ELF-1 (cell line): Measurements from ENCODE around the gene PRKAR2B.

Experiments
- DNase-seq: peaks from one replicate; pipeline ENCODE4 v3.0.0-alpha.2; 2016; ENCODE audit warnings: low read depth, low spot score

The PRKAR2B gene

DNA sequence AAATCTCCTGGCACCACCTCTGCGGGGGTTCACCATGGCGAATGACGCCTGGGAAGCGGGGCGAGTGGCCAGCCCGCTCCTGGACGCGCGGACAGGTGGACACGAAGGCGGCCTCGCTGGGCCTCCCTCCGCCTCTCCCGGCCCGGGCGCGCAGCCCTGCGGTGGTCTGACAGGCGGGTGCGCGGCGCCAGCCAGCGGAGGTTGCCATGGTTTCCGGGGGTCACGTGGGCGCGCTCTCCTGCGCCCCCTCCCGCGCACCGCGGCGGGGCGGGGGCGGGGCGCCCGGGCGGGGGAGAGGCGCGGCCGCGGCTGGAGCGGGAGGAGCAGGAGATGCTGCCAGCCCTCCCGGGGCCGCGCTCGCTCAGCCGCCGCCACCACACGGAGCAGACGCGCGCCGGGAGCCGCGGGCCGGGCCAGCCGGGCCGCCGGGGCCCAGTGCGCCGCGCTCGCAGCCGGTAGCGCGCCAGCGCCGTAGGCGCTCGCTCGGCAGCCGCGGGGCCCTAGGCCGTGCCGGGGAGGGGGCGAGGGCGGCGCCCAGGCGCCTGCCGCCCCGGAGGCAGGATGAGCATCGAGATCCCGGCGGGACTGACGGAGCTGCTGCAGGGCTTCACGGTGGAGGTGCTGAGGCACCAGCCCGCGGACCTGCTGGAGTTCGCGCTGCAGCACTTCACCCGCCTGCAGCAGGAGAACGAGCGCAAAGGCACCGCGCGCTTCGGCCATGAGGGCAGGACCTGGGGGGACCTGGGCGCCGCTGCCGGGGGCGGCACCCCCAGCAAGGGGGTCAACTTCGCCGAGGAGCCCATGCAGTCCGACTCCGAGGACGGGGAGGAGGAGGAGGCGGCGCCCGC is at the start of gene PRKAR2B:
Gene PRKAR2B, plus strand, starts transcription at position 359 of the 848 bp plus-strand sequence. Its CDS starts 203 bp downstream, at position 562.
- peak; percentile 86 for DNase-seq

GRCh38 chr7:106994833-106995232 is 49.7 kb upstream of the PRKAR2B start:
- DNase-seq = no peak

DNA sequence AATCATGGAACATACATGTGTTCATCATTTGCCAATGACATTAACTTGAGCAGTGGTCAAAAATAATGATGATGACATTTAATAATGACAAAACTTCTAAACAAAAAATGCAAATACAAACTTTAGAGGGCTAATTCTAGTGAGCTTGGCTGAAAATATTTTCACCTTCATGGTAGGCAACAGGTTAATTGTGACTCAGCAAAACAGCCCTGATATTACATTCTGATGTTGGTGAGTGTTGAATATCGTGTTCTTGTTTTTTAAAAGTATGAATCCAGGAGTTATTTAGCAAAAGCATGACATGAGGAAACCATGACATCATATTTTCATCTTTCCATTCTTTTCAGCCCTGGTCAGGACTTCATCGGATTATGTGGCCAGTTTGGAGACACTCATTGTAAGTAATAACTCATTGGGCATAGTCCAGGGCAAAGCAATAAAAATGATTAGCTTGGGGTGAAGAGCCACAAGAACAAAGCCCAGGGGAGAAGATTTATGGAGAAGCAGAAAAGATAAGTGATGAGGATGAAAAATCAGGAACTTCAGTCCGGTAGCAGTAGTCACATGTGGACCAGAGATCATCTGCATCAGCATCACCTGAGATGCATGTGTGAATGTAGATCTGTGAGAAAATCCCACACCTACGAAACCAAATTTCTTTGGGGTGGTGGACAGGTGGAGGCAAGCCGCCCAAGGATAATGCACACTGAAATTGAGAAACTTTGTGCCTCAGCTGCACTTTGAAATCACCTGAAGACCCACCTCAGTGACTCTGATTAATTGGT is 46.8 kb upstream of the PRKAR2B start:
- DNase-seq = no peak

- no peak for DNase-seq
Observed at GRCh38 chr7:106999023-106999422, 45.5 kb upstream of the PRKAR2B start.

DNA sequence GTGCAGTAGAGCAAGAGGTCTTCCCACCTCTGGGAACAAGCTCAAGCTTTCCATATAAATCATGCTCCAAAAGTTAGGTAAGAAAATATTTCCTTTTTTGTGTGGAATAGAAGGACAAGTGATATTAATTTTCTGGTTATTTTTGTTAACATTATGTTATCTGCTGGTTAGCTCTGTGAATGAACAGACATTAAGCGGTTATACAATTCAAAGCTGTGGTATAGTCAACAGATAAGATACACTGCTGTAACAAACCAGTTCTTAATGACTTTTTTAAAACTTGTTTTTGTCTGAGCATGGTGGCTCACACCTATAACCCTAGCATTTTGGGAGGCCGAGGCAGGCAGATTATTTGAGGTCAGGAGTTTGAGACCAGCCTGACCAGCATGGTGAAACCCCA is 43.0 kb upstream of the PRKAR2B start:
- DNase-seq = no peak

GRCh38 chr7:107002126-107002525 is 42.4 kb upstream of the PRKAR2B start:
- DNase-seq = no peak

DNA sequence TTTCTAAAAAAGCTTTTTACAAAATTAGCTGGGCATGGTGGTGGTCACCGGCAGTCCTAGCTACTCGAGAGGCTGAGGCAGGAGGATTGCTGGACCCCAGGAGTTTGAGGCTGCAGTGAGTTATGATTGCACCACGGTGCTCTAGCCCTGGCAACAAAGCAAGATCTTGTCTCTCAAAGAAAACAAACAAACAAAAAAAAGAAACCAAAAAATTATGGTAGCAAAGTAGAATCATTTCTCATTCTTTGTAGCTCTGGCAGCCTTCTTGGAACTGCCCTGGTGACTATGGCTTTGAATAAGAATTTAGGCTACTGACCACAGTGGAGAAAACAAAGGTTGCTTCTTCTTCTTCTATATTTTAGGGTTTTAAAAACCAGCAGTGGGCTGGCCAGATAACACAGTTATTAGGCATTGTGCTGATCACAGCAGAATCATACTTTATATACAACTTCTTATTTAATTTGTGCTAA is 41.9 kb upstream of the PRKAR2B start:
- DNase-seq = no peak

- no peak for DNase-seq
Observed at GRCh38 chr7:107007007-107007891, 37.3 kb upstream of the PRKAR2B start.

GRCh38 chr7:107007892-107008287 is 36.6 kb upstream of the PRKAR2B start:
- DNase-seq = no peak

- no peak for DNase-seq
Observed at GRCh38 chr7:107009846-107010203, 34.7 kb upstream of the PRKAR2B start.

GRCh38 chr7:107012691-107013090 is 31.8 kb upstream of the PRKAR2B start:
- no peak for DNase-seq

- no peak for DNase-seq
Observed at GRCh38 chr7:107014387-107015023, 30.0 kb upstream of the PRKAR2B start.

GRCh38 chr7:107016312-107016711 is 28.2 kb upstream of the PRKAR2B start:
- DNase-seq = no peak

DNA sequence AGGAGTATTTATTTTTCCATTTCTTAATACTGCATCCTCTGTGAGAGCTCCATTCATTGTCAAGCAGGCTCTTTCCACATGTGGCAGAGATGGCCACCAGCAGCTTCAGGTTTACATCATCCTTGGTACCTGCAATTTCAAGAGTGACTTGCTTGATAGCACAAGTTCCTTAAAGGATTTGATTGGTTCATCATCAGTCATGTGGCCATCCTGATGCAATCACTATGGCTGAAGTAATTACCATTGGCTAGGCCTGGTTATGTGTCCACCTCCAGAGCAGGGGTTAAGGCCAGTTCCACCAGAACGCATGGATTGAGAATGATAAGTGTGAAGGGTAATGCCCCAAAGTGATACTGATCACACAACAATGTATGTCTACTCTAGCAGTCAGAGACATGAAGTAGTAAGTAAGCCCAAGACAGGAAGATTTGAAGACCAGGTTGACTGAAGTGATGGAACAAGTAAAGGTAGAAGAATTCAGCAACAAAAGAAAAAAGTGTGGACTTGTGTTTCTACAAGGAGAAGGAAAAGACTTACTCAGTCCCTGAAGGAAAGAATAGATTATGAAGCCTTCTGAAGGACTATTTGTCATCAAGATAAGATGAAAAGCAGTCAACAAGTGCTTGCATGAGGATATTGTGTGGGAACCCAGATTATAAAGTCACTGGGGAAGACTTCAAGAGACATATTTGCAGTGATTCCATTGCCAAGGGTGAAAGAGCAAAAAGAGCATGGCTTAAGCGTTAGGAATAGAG is 26.4 kb upstream of the PRKAR2B start:
- DNase-seq = no peak

DNA sequence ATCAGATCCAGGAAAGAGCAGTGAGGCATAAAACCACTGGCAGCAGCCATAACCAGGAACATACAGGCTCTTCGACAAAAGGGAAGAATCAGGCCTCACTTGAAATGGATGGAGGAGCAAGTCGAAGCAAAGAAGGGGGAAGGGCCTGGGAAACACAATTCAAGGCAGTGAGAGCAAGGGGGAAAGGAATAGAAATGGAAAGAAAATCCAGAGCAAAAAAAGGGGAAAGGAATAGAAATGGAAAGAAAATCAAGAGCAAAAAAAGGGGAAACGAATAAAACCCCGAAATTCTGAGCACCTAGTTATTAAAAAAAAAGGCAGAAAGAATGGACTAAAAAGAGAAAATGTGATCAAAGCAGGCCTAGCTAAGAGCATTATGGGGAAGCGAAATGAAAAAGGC is 24.1 kb upstream of the PRKAR2B start:
- DNase-seq = no peak

GRCh38 chr7:107021600-107021999 is 22.9 kb upstream of the PRKAR2B start:
- no peak for DNase-seq

DNA sequence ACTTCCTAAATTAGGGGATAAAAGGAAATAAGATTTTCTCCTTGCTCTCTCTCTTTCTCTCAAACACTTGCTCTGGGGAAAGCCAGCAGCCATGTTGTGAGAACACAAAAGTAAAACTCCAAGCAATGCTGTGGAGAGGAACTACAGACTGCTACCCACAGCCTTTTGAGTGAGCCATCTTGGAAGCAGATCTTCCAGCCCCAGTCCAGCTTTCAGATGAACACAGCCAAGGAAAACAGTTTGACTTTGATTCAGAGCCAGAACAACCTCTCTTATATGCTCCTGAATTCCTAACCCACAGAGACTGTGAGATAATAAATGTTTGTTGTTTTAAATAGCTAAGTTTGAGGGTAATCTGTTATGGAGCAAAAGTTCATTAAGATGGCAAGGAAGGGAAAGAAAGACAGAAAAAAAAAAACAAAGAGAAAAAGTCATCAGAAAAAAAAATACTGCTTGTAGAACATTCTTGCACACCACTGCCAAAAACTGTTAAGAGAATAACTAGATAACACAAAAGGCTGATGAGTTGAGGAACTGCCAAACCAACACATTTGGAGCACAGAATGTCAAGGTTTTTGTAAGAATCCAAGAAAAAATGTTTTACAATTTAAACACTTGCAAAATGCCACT is 20.9 kb upstream of the PRKAR2B start:
- no peak for DNase-seq

DNA sequence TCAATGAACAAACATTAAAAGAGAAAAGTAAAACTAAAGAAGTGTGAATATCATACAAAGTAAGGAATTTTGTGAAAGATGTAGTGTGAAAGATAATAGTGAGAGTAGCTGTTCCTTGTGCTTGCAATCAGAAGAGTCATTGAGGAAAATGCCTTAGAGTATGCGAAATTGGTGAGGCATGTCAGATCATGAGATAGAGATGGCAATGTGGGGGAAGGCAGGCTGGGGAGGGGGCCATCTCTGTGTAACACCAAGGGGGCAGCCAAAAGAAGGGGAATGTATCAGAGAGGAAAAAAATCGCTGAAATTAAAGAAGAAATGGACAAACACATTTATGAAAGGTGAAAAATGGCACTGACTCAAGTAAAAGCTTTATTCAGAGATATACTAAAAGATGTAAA is 19.6 kb upstream of the PRKAR2B start:
- DNase-seq = no peak

- no peak for DNase-seq
Observed at GRCh38 chr7:107025449-107026103, 18.9 kb upstream of the PRKAR2B start.

- no peak for DNase-seq
Observed at GRCh38 chr7:107026166-107026565, 18.3 kb upstream of the PRKAR2B start.
